Cardiac muscle cell (in vitro differentiated cells and primary cell): Measurements from ENCODE around the gene KBTBD8. TPM values are rescaled to one million over a fixed set of nuclear protein-coding genes. Genes with fewer than 3 reads are reported as not detected.

Experiments
- DNase-seq, 2 donors: peaks; one replicate each; pipeline versions ENCODE4 v3.0.0 to v3.0.0-alpha.2; 2010 to 2017; ENCODE audit warnings: low read depth in 1 of 2, low spot score in 1 of 2
- H3K27ac ChIP-seq: fragments of 200-600 bp; sonication (generic); 2 replicates; pipeline ENCODE4 v1.5.1; 2016
- H3K27me3 ChIP-seq: fragments of 200-600 bp; sonication (generic); 2 replicates; pipeline ENCODE4 v1.6.0; 2016; ENCODE audit warnings: control low read depth
- H3K36me3 ChIP-seq: fragments of 200-600 bp; sonication (generic); 2 replicates; pipeline ENCODE4 v1.5.1; 2016; ENCODE audit warnings: control low read depth
- H3K4me1 ChIP-seq: fragments of 200-600 bp; sonication (generic); 2 replicates; pipeline ENCODE4 v1.8.1; 2017; ENCODE audit warnings: low read depth, mild to moderate bottlenecking, mixed run types
- H3K4me3 ChIP-seq: fragments of 200-600 bp; sonication (generic); 2 replicates; pipeline ENCODE4 v1.5.1; 2016; ENCODE audit warnings: mild to moderate bottlenecking
- H3K9me3 ChIP-seq: fragments of 200-600 bp; sonication (generic); 2 replicates; pipeline ENCODE4 v1.5.1; 2017; ENCODE audit warnings: low read depth, mild to moderate bottlenecking, control low read depth
- polyA plus RNA-seq: library from polyadenylated mRNA; unstranded; fragments of >200 nt; fragmentation: Nextera tagmentation; extraction: Ambion mirVana; gene quantifications from 2 replicates; pipeline ENCODE4 v1.2.1, GENCODE V29; 2016
- total RNA-seq: library from RNA; depleted of rRNA; stranded (reverse); fragments of >200 nt; gene quantifications from 2 replicates; pipeline ENCODE4 v1.2.3, GENCODE V29; 2016
- TF ChIP-seq, protein P1 (sequence below): IDR thresholded peaks from 2 replicates; pipeline ENCODE4 v1.5.1; 2012; ENCODE audit warnings: low read depth, mild to moderate bottlenecking, low read length

The KBTBD8 gene
- total and polyA plus RNA-seq, 2 experiments from 2014 or later, result 4.3 to 13.8 TPM

GRCh38 chr3:67047051-67047450 lies 48.9 kb downstream of the KBTBD8 start:
- no peak overlapping the region for H3K27ac ChIP-seq
- peaks cover 3% of the 10 kb centered on the region for H3K4me1 ChIP-seq
- no peak overlapping the region for H3K4me3 ChIP-seq
- TF ChIP-seq, protein P1, sequence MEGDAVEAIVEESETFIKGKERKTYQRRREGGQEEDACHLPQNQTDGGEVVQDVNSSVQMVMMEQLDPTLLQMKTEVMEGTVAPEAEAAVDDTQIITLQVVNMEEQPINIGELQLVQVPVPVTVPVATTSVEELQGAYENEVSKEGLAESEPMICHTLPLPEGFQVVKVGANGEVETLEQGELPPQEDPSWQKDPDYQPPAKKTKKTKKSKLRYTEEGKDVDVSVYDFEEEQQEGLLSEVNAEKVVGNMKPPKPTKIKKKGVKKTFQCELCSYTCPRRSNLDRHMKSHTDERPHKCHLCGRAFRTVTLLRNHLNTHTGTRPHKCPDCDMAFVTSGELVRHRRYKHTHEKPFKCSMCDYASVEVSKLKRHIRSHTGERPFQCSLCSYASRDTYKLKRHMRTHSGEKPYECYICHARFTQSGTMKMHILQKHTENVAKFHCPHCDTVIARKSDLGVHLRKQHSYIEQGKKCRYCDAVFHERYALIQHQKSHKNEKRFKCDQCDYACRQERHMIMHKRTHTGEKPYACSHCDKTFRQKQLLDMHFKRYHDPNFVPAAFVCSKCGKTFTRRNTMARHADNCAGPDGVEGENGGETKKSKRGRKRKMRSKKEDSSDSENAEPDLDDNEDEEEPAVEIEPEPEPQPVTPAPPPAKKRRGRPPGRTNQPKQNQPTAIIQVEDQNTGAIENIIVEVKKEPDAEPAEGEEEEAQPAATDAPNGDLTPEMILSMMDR, result no peak
- H3K36me3 ChIP-seq, result no peaks in the 10 kb centered on the region
- DNase-seq, result no peak
- H3K9me3 ChIP-seq, result peaks cover 4% of the 10 kb centered on the region
- H3K27me3 ChIP-seq, result no peaks in the 10 kb centered on the region

DNA sequence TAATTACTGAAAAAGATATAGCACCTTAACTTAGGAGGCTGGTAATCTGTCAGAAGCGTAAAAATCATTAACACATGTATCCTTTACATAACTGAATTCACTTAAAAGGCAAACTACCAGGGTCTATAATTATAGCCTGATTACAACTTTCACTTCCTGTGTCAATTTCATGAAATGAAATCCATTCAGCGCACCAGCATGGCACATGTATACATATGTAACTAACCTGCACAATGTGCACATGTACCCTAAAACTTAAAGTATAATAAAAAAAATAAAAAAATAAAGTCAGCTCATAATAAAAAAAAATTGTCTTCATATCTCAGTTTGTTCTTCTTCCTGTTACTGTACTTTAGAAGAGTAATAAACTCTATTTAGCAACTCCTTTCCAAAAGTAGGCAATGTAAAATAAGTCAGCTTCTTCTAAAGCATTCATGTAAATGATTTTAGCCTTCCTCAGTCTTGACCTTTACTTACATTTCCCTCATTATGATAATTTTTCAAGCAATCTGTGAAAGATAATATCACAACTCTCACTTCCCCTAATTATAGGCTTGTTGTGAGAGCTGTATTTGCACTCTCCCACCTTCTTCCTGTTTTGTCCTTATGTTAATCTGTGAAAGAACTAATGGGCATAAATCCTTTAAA lies 50.1 kb downstream of the KBTBD8 start:
- Histone ChIP-seq H3K4me1 (peaks cover 3% of the 10 kb centered on the region), H3K27ac (no peak overlapping the region), H3K4me3 (no peak overlapping the region), H3K9me3 (peaks cover 4% of the 10 kb centered on the region), H3K36me3 (no peaks in the 10 kb centered on the region), H3K27me3 (no peaks in the 10 kb centered on the region)
- TF ChIP-seq, protein P1, result no peak
- DNase-seq, result no peak

- no peak for DNase-seq
- no peaks in the 10 kb centered on the region for H3K36me3 ChIP-seq
- H3K9me3 ChIP-seq, result peaks cover 4% of the 10 kb centered on the region
- no peak overlapping the region for H3K27ac ChIP-seq
- TF ChIP-seq, protein P1, result no peak
- H3K4me1 ChIP-seq, result peaks cover 3% of the 10 kb centered on the region
- no peak overlapping the region for H3K4me3 ChIP-seq
- no peaks in the 10 kb centered on the region for H3K27me3 ChIP-seq
Observed at GRCh38 chr3:67048715-67049074, 50.6 kb downstream of the KBTBD8 start.

DNA sequence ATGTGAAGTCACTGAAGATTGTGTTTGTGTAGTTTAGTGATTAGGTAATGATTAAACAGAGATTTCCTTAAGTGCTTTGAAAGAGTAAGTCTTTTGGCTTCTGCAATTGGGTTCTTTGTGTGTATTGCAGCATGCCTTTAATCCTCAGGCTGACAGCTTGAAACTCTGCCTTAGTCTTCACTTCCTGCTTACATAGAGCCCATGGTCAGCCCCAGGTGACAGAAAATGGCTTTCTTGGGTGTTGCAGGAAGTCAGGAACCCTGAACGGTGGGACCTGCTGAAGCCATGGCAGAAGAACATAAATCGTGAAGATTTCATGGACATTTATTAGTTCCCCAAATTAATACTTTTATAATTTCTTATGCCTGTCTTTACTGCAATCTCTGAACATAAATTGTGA lies 61.3 kb downstream of the KBTBD8 start:
- Histone ChIP-seq H3K27ac (no peak overlapping the region), H3K4me1 (no peaks in the 10 kb centered on the region), H3K9me3 (no peaks in the 10 kb centered on the region), H3K36me3 (no peaks in the 10 kb centered on the region), H3K4me3 (no peak overlapping the region), H3K27me3 (no peaks in the 10 kb centered on the region)
- TF ChIP-seq, protein P1, result no peak
- no peak for DNase-seq
